Bronchial epithelial cell (primary cell): ENCODE data around the gene SUN1. TPM values are rescaled to one million over a fixed set of nuclear protein-coding genes. Genes with fewer than 3 reads are reported as not detected.

ENCODE experiments used
- DNase-seq: peaks from one replicate; pipeline ENCODE4 v3.0.0-alpha.2; 2010; ENCODE audit warnings: low read depth
- FAIRE-seq: peaks from 2 replicates; lab custom pipeline; 2011; peaks lifted over from hg19 to GRCh38; lab: Jason Lieb, UNC
- H3K27me3 ChIP-seq: 2 replicates; pipeline ENCODE4 v1.5.1; 2011; ENCODE audit warnings: low read length; ENCODE audit not compliant: control insufficient read depth, insufficient read depth
- H3K36me3 ChIP-seq: 2 replicates; pipeline ENCODE4 v1.5.1; 2011; ENCODE audit warnings: low read length; ENCODE audit not compliant: control insufficient read depth, insufficient read depth
- H3K4me3 ChIP-seq: 2 replicates; pipeline ENCODE4 v1.5.1; 2011; ENCODE audit warnings: mild to moderate bottlenecking, low read depth, low read length, control low read depth
- CTCF ChIP-seq: IDR thresholded peaks from 2 replicates; pipeline ENCODE4 v1.5.1; 2011; ENCODE audit warnings: mild to moderate bottlenecking, moderate library complexity, low read length, control low read depth, inconsistent platforms; ENCODE audit not compliant: insufficient read depth, severe bottlenecking
- total RNA-seq: library from RNA; depleted of rRNA; stranded (reverse); fragments of >200 nt; gene quantifications from 2 replicates; pipeline ENCODE4 v1.2.1, GENCODE V29; 2014

The SUN1 gene
- total RNA-seq, 1 donor from 2014 or later: 176 TPM

- TF ChIP-seq CTCF: no peak
- Histone ChIP-seq H3K27me3 (no peaks in the 10 kb centered on the region), H3K4me3 (no peak overlapping the region), H3K36me3 (peaks cover 12% of the 10 kb centered on the region)
- no peak for DNase-seq
- FAIRE-seq: no peak
These were observed 66.8 kb downstream of the SUN1 start for GRCh38 chr7:898855-899681.

- no peak for DNase-seq
- FAIRE-seq: no peak
- Histone ChIP-seq H3K27me3 (no peaks in the 10 kb centered on the region), H3K4me3 (no peak overlapping the region), H3K36me3 (peaks cover 10% of the 10 kb centered on the region)
- no peak for TF ChIP-seq CTCF
These were observed 67.5 kb downstream of the SUN1 start for GRCh38 chr7:899806-900205.

- H3K36me3 ChIP-seq: peaks cover 8% of the 10 kb centered on the region
- FAIRE-seq (no peak), DNase-seq (no peak)
- no peak overlapping the region for H3K4me3 ChIP-seq
- TF ChIP-seq CTCF: no peak
- no peaks in the 10 kb centered on the region for H3K27me3 ChIP-seq
These were observed 68.2 kb downstream of the SUN1 start for GRCh38 chr7:900331-901040.

- H3K27me3 ChIP-seq: no peaks in the 10 kb centered on the region
- TF ChIP-seq CTCF: no peak
- FAIRE-seq (no peak), DNase-seq (no peak)
- peaks cover 6% of the 10 kb centered on the region for H3K36me3 ChIP-seq
- no peak overlapping the region for H3K4me3 ChIP-seq
These were observed 68.7 kb downstream of the SUN1 start for GRCh38 chr7:901041-901387.

DNA sequence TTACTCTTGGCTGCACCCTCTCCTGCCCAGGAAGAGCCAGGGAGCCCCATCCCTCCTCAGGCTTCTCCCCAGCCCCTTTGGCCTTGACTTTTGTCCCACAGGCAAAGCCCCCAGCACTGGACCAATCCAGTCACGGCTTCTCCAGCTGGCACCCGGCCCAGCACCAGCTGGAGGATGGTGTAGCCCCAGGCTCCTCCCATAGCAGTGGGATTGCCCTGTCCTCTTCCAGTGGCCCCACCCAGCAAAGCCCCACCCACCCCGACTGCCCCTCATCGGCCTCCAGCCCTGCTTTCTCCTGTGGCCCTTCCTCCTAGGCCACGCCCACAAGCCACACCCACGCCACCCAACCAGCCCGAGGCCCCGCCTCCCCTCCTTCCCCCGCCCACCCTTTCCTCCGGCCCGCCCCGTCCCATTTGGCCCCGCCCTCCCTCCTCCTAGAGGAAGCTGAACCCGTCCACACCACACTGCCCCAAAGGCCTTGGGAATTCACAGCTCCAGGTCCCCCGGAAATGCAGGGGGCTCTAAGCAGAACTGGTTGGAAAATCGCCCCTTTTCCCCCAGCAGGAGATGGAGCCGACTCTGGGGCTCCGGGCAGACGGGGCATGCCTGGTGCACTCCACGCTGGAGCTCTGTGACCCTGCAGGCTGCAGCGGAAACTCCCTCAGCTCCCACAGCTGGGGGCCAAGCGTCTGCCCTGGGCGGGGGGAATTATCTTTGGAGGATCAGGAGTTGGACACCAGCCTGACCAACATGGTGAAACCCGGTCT is 69.3 kb downstream of the SUN1 start:
- H3K27me3 ChIP-seq: no peaks in the 10 kb centered on the region
- no peak for TF ChIP-seq CTCF
- H3K4me3 ChIP-seq: no peak overlapping the region
- DNase-seq (peak; percentile 67), FAIRE-seq (no peak)
- H3K36me3 ChIP-seq: peaks cover 5% of the 10 kb centered on the region
